SH-SY5Y (cell line): ENCODE data around the gene PRDM9.

Experiments
- GATA2 ChIP-seq: IDR thresholded peaks from 2 replicates; pipeline ENCODE4 v1.6.1; 2011; ENCODE audit warnings: mild to moderate bottlenecking, low read depth, low read length
- GATA3 ChIP-seq: IDR thresholded peaks from 2 replicates; pipeline ENCODE4 v1.6.1; 2011; ENCODE audit warnings: low read depth, mild to moderate bottlenecking, low read length, moderate library complexity

GRCh38 chr5:23474315-23474714 is 33.1 kb upstream of the PRDM9 start:
- TF ChIP-seq GATA2 = no peak
- no peak for TF ChIP-seq GATA3
